ENCODE results near the gene WNT7A.
"Not testable (repeated sequence)": the region's sequence is repeated elsewhere in the genome, so short reads cannot be mapped to it uniquely, and the experiment has no call there.

Gene WNT7A

GRCh38 chr3:13865106-13865505, 14.8 kb downstream of the WNT7A start:
- DNase-seq, result no peak

DNA sequence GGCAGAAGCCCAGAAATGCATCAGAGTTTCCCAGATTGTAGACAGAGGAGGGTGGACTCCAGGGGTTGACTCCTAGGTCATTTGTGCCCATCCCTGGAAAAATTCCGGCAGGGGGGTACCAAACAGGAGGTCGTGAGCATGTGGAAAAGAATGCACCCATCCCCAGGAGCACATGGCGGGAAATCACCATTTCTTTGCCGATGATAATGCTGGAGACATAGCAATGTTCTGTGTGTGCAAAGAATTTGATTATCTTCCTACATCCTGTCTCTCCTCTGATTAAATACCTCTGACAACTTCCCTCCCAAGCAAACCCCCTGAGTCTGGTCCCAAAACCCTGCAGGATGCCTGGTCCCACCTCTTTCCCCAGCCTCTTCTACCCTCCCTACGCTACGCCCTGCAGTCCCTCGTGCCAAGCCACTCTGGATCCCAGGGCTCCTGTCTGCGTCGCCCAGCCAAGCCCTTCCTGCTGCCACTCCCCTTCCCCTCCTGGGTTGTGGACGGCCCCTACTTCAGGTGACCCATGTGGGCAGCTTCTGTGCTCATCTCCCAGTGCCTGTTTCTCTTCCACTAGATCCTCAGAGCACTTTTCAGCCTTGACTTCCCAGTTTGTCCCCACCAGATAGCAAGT, 15.8 kb downstream of the WNT7A start:
- DNase-seq, result no peak

- DNase-seq, result no peak
These were observed 16.4 kb downstream of the WNT7A start for GRCh38 chr3:13863382-13863952.

DNA sequence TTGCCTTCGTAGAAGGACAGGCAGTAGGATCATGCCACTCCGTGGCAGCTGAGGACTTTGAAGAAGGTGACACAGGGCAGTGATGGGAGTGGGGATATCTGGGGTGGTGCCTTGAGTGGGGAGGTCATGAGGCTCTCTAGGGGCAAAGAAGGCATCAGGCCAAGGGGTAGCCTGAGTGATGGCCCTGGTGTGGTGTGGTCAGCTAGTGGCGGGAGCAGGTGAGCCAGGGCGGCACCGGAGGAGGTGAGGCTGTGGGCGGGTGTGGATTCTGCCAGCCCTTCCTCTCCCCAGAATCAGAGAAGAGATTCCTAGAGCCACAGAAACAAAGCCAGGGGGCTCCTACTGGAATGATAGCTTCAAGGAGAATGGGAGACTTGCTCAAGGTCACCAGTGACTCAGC, 18.4 kb downstream of the WNT7A start:
- no peak for DNase-seq

DNA sequence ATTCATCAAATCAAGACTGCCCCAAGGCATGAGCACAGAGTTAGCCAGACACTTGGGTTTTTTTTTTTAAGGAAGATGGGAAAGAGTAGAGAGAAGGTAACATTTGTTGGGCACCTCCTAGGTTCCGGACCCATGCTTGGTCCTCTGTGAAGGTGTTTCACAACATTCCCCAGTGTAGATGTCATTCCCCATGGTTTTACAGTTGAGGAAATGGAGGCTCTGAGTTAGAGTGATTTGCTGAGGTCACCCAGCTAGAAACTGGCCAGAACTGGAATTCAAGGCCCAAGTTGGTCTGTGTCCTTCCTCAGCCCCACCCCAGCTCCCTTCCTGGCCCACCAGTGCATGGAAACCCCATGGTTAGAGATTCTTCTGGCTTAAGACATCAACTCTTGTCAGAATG, 19.9 kb downstream of the WNT7A start:
- no peak for DNase-seq

DNA sequence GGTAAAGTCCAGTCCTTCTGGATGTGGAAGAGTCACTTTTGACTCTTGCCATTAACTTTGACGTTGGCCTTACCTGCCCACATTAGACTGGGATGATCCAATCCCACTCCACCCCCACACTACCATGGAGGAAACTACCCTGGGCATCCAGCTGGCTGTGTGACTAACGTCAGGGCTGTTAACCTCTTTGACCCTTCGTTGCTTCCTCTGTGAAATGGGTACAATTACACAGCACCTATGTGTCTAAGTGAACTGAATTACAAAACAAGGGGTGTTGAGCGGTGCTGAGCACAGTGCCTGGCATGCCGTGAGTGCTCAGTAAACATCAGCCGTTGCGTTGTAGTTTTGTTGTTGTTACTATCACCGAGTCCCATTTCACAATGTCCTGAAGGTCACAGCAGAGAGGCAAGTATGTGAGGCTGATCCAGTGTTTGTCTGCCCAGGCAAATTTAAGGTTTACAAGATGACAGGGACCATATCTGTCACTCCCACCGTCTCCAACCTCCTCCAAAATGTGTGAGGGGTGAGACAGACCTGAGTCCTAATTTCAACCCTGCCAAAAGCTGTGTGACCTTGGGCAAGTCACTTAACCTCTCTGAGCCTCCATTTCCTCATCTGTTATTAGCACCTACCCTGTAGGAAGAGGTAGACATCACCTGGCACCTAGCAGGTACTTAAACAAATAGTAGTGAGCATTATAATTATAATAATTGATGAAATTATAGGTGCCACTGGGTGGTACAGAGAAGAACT, 20.9 kb downstream of the WNT7A start:
- DNase-seq, result no peak

- no peak for DNase-seq
These were observed 22.0 kb downstream of the WNT7A start for GRCh38 chr3:13857702-13858380.

- not testable (repeated sequence) for DNase-seq
These were observed 23.2 kb downstream of the WNT7A start for GRCh38 chr3:13856628-13857027.

GRCh38 chr3:13856006-13856405, 23.9 kb downstream of the WNT7A start:
- DNase-seq, result no peak

DNA sequence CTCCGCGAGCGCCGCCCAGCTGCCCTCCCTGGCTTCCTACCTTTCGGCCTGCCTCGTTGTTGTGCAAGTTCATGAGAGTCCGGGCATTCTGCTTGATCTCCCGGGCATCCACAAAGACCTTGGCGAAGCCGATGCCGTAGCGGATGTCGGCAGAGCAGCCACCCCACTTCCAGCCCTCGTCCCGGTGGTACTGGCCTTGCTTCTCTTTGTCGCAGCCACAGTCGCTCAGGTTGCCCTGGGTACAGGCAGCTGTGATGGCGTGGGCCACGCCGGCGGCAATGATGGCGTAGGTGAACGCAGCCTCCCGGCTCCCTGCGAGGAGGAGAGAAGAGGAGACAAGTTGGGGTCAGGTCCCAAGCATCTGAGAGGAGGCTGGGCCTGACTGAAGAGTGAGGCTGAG, 25.4 kb downstream of the WNT7A start:
- DNase-seq, result no peak

- no peak for DNase-seq
These were observed 25.9 kb downstream of the WNT7A start for GRCh38 chr3:13853978-13854296.

GRCh38 chr3:13853256-13853977, 26.5 kb downstream of the WNT7A start:
- no peak for DNase-seq

- DNase-seq, result no peak
These were observed 27.2 kb downstream of the WNT7A start for GRCh38 chr3:13852638-13853009.

- no peak for DNase-seq
These were observed 27.8 kb downstream of the WNT7A start for GRCh38 chr3:13851997-13852637.

- no peak for DNase-seq
These were observed 28.6 kb downstream of the WNT7A start for GRCh38 chr3:13851091-13851849.

DNA sequence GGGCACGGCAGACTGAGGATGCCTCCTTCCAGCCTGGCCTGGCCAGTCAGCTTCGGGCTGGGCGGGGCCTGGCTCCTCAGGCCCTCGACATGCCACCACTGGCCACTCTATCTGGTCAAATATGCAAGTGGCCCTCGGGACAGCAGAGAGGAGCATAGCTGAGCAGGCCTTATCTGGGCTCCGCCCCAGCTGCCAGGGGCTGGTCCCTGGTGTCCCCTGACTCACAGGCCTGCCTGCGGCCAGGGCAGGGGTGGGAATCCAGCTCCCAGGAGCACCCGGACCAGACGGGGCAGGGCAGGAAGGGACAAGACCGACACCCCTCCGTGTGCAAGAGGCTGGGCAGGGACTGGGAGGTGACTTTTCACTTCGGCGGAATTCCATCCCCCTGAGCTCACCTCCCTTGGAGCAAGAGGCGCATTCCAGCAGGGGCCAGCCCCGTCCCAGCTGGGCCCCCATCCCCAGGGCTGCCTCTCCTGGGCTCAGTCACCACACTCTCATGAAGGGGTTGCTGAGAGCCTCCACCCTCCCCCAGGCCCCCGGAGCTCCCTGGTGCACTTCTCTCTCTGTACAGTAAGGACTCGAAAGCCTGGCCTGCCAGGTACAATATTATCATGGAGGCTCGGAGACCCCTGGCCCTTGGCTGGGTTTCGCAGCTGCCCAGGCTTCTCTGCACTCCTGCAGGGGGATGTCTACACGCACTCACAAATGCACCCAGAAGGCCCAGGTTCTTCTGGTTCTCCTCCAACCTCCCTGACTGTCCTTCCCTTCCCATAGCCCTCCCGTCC, 29.5 kb downstream of the WNT7A start:
- DNase-seq, result no peak

DNA sequence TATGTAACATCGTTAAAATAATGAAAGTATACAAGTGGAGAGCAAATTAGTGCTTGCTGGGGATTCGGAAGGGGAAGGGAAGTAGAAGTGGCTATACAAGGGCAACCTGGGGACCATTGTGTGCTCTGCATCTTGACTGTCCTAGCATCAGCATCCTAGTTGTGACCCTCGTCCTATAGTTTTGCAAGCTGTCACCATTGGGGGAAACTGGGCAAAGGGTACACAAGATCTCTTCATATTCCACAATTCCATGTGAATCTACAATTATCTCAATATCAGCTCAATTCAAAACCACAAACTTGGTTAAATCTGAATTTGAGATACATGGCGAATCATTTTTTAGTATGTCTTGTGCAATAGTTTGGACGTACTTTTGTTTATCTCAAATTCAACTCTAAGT, 30.9 kb downstream of the WNT7A start:
- DNase-seq, result no peak

DNA sequence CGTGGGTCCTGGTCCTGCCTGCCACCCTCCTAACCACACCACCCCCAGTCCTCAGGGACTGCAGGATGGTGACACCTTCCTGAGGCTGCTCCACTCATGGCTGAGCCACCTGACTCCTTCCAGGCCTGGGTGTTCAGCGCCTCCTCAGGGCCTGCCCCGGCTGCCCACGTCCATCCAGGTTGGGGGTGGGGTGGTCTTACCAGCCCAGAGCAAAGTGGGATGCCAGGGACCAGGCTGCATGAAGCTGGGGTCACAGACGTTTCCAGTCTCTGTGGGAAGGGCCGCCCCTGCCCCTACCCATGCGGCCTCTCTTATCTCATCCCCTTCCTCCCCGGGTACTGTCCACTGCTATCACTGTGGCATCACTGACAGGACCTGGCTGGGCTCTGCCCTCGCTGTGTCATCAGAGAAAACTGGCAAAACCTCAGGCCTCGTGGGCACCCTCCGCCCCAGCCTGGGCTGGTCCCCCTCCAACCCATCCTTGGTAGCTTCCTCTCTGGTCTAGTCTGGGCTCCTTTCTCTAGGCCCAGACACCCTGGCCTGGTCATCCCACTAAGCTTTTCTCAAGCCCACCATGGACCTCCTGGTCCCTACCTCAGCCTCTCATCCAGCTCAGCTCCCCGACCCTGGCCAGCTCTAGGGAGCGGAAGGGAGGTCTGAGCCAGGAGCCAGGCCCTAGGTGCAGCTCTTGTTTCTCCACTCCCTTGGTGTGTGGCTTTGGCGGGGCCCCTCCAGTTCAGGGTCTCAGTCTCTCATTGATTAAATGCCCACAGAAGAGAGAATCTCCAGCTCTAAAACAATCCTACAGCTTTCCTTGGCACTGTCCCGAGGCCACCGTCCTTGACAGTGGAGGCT, 32.9 kb downstream of the WNT7A start:
- no peak for DNase-seq

DNA sequence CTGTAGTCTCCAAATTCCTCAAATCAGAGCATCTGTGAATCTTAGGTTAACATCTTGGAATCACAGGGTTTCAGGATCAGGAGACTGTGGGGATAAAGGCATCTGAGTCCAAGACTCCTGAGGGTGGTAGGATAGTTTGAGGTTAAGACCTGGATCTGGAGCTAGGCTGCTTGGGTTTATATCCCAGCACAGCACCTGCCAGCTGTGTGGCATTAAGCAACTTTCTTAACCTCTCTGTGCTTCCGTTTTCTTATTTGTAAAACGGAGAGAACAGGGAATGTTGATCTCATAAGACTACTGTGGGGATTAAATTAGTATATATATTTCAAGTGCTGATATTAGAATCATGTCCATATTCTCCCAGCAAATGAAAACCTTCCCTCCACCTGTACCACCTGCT, 33.6 kb downstream of the WNT7A start:
- no peak for DNase-seq

DNA sequence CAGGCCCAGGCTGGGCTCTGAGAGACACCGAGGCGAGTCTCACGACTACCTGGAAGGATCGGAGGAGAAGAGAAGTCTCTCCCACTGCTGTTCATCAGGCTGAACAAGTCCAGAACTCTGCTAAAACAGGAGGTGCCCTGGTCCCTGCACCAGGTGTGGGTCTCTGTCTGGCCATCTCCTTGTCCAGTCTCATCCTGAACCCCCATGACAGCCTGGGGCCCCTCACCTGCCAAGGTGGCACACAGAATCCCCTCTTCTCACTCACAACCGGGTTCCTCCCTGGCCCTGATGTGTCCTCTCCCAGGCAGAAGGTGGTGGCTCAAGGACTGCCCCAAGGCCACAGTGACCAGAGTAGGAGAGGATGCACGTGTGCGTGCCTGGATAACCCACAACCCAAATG, 34.1 kb downstream of the WNT7A start:
- DNase-seq, result no peak

All from activated CD8-positive, alpha-beta memory T cell treated with anti-CD3 and anti-CD28 coated beads, Interleukin-2, amount 50 U/mL, for 48 hours (primary cell).